Heart left ventricle (tissue), 13 donors: ENCODE data around the gene OR52E4.

Experiments
- CTCF ChIP-seq, 12 donors: fragments of 200-600 bp; sonication (generic) in 4 of 12; IDR thresholded peaks; one replicate each; pipeline versions ENCODE4 v1.5.0 to v1.8.0; 2018 to 2022; ENCODE audit warnings: antibody characterized with exemption in 12 of 12, mild to moderate bottlenecking in 5 of 12
- POLR2A ChIP-seq, 2 donors: fragments of 450-650 bp; IDR thresholded peaks; one replicate each; pipeline ENCODE4 v1.6.1; 2017; ENCODE audit warnings: antibody characterized with exemption in 2 of 2, mild to moderate bottlenecking in 2 of 2, moderate library complexity in 2 of 2
- donor health status: ischemic (EF 13 %, LVEDD 7.1; RV severe dilation, severe dysfunction).
- donor health status: DM: no; HTN: yes; CAD: no.
- donor health status: DM: no; HTN: no; CAD: no.
- donor health status: ischemic (EF 25% LVEDD 6.9; RV normal size, moderate dysfunction).
- donor health status: ischemic (EF 25% LVEDD 5.7; RV mildly dilated, moderate dysfunction).
- donor health status: ischemic (EF 35%, LVEDD 5.7; RV mildly dilated, moderate dysfunction).
- donor health status: nonischemic (EF 11% LVEDD 7.7; RV severe dilation, severe dysfunction).
- donor health status: DM: yes; HTN: yes; CAD: no.
- donor health status: PGD.
- donor health status: ischemic (EF 29% LVEDD 5.4; RV normal size, mild dysfunction).
- donor health status: nonischemic (EF 23%, LVEDD 6.1; RV moderate dilation, normal function).

GRCh38 chr11:5887661-5888060 lies 7.2 kb downstream of the OR52E4 start:
- TF ChIP-seq CTCF (IDR thresholded peaks at IDR 0.05) (no peak), POLR2A (IDR thresholded peaks at IDR 0.05) (no peak)
